ENCODE measurements around the gene HHATL.

Gene HHATL, protein sequence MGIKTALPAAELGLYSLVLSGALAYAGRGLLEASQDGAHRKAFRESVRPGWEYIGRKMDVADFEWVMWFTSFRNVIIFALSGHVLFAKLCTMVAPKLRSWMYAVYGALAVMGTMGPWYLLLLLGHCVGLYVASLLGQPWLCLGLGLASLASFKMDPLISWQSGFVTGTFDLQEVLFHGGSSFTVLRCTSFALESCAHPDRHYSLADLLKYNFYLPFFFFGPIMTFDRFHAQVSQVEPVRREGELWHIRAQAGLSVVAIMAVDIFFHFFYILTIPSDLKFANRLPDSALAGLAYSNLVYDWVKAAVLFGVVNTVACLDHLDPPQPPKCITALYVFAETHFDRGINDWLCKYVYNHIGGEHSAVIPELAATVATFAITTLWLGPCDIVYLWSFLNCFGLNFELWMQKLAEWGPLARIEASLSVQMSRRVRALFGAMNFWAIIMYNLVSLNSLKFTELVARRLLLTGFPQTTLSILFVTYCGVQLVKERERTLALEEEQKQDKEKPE

DNA sequence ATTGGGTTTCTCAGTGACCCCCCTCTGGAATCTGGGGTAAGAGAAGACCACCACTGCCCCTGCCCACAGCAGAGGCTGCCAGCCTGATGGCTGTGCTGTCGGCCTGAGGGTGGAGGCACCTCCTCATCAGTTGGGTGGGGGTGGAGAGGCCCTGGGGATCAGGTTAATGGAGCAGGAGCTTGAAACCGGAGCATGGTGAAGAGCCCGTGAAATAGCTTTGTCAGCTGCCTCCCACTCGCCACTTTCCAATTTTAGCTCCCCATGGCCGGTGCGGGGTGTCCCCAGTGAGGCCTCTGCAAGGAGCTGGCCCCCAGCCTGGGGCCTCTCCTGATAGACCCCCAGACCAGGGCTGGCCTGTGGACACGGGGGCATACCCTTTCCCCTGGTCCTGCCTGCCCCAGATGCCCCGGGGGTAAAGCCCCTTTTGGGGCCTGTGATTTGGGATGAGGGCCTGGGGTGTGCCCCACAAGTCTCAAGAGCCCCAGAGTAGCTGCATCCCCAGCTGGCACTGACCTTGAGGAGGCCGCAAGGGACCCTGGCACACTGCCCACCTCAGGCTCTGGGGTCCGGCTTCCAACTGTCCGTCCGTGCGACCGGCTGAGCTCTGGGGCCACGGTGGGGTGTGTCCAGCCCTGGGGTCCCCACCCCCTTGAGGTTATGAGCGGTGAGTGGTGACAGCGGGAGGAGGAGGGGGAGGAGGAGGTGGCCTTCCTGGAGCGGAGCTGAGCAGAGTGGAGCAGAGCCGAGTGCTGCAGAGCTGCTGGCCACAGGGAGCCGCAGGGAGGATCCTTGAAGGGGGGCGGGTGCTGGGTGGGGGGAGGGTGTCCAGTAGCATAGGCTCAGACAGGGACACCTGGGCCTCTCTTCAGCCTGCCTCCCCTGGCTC lies at the start of gene HHATL:
Gene HHATL (minus strand): TSS at position 733 of the 886 bp plus-strand sequence. CDS start 1,972 bp downstream, outside the sequence.
- no peak for DNase-seq

DNA sequence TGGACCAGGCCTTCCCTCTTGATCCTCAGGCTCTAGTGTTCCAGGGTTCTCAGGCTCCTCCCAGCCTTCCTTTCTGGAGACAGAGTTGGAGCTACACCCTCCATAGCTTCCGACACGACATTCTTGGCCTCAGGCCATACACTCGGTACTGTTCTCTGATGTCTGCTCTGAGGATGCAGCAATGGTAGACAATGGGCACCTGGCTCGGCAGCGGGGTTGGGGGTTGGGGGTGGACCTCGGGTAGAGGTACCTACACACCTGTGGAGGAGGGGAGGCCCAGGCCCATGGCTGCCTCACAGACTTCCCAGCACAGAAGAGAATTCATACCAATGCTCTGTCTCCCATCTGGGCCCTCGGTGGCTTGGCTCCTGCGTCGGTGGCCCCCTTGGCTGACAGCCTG lies 49.0 kb upstream of the HHATL start:
- peak; percentile 11 for DNase-seq

DNA sequence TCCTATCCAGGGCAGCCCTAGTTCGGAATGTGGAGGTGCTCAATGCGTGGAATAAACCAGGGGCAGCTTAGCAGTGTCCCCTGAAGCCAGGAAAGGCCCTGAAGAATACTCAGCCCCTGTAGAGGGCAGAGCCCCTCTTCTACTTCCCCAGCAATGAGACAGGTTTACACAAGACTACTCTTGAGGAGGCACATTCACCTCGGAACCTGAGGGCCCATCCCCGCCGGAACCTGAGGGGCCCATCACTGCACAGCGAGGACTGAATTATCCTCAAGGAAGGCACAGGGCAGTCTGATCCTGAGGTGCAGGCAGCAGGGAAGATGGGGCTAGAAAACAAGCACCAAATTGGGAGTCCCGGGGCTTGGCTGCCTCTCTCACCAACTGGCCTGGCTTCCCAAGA lies 48.2 kb upstream of the HHATL start:
- DNase-seq, result no peak

DNA sequence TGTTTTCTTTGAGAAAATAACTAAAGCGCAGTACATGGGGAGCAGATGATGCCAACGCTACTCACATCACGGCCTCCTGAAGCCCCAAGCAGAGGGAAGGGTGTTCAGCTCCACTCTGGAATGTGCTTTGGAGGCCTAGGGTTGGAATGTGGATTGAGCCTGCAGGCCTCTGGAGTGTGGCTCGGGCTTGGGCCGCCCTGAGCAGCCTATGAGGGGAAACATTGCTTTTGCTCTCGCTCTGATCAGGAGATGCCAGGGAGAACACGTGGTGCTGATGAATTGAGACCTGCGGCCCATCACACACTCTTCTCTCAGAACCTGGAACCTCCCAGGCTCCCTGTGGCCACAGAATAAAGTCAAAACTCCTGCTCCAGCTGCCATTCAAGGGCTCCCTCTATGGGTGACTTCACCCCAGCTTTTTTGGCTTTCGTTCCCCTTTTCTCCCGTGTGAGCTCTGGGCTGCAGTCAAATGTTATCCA lies 47.2 kb upstream of the HHATL start:
- no peak for DNase-seq

DNA sequence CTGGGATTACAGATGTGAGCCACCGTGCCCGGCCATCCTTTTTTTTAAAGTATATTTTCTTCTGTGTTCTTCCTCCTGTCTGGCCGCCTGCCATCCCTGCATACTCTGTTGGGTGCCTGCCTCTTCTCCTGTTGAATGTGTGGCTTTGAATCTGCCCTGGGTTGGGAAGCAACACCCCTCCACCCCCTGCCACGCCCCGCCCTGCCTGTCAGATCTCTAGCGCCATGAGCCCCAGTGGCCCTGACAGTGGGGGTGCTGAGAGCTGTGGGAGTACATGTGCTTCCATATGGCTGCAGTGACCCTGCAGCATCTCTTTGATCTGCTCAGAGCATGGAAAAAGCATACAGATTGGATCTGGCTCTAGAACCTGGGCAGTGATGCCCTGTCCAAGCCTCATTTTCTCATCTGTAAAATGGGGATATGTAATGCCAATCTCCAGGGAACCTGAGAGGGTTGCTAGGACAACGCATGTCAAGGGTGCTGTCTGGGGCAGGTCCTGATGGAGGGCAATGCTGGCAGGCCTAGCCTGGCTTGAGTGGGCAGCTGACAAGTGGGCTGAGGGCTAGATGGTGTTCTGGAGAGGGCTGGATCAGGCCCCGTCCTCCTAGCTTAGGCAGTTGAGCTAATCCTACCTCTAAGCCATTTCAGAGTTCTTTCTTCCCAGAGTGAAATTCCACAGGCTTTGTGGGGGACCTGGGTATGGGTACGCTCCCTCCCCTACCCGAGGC lies 46.6 kb upstream of the HHATL start:
- no peak for DNase-seq

DNA sequence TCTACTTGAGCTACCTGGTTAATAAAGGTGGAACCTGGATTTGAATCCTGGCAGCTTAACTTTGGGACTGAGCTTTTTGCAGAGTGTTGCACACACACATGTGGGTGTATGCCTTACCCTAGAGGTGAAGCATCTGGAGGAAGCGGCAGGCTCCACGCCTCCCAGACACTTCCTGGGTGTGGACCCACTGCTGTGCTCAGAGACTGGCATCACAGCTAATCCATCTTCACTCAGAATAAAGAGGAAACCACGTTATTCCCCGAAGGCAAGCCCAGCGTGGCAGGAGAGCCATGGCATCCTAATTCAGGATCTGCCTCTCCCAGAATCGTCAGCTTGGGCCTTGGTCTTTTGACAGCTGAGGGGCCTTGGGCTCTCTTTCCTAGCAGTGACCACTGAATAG lies 45.0 kb upstream of the HHATL start:
- DNase-seq, result no peak

DNA sequence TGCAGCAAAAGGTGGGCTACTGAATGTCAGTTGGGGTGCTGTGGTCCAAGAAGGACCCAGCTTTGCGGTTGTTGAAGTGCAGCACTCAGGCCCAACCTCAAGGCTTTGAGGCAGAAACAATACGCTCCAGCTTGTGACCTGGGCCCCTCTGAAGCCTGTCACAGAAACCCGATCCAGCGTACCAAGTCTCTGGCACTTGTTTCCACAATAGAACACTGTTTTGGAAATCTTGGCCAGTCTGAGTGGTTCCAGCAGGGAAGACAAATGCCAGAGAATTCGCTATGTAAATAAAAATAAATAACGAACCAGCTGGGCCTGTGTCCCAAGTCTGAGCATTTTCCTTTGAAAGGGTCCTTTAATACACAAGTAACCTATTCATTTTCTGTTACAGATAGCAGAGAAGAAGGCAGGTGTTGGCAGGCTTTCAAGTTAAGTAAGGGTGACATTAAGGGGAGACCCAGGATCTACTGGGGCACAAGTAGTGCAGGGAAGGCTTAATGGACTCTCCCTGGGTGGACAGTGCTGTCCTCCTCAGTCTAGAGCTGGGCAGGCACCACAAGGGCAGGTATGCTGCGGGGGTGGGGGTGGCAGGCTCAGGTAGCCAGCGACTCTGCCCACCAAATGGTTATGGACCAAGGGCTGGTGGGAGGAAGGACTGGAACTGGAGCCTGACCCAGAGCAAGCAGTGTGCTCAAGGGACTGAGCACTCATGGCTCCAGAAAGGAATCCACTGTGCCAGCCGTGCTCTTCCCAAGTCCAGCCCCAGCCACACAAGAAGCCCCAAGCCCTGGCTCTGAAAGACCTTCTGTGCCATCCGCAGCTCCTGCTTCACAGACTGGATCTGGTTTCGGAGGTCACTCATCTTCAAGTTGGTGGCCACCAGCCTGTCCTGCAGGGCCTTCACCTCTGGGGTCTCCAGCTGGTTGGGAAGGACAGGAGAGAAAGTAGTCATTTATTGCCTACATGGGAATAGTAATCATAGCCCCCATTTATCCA lies 44.2 kb upstream of the HHATL start:
- DNase-seq, result peak; percentile 21

DNA sequence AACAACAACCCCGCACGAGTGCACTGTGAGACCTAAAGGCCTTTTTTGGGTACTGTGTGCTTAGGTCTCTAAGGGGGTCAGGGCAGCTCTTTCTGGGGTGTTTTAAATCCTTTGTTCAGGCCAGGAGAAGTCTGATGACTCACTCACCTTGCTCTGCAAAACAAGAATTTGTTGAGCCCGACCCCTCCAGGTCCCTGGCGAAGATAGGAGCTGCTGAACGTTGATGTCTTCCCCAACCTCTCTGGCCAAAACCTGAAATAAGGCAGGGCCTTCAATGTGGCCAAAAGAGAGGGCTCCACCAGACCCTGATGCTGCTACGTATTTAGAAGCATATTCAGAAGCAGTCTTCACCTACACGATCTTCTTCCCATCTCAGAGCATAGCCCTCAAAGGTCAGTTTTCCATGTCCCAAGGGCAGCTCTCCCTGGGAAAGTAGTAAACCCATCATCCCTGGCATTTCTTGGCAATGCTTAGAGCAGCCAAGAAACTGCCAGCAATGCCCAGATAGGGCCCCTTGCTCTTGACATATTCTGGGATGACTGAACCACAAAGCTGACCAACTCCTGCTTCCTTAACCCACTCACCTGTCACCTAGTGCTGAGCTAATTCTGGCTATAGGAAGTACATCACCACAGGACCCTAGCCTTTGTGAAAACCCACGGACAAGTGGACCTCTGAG lies 43.3 kb upstream of the HHATL start:
- DNase-seq, result no peak

DNA sequence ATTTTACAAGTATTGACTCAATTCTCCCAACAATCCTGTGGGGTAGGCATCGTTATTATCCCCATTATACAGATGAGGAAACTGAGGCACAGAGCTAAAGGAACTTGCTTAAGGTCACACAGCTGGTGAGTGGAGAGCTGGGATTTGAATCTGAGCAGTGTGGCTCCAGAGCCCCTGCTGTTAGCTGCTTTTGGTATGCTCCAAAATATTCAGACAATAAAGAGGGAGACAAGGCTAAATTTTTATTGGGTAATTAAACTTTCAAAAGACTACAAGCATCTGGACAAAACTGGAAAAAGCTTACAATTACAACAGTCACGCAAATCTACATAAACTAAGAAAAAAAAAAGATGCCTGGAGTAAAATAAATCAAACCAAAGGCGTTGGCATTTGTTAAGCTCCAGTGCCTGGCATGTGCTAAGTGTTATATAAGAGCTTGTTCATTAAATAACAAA lies 42.7 kb upstream of the HHATL start:
- DNase-seq, result no peak

DNA sequence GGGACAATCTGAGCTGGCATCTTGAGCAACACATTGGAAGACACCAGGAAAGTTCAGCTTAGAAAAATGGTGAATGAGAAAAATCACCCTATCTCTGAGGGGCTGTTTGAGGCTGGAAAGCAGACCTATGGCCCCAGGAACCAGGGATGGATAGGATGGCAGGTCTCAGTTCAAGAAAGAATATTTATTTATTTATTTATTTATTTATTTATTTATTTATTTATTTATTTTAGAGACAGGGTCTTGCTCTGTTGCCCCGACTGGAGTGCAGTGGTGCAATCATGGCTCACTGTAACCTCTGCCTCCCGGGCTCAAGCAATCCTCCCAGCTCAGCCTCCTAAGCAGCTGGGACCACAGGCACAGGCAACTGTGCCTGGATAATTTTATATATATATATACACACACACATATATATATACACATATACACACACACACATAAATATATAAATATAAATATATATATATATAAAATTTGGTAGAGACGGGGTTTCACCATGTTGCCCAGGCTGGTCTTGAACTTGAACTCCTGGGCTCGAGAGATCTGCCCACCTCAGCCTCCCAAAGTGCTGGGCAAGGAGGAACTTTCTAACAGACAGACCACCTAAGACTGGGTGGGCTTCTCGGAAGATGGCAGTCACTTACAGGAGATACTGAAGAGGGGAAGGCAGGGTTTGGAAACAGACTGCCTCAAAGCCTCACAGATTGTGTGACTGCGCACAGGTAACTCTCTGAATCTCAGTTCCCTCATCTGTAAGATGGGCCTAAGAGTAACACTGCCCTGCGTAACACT lies 40.8 kb upstream of the HHATL start:
- DNase-seq, result no peak

DNA sequence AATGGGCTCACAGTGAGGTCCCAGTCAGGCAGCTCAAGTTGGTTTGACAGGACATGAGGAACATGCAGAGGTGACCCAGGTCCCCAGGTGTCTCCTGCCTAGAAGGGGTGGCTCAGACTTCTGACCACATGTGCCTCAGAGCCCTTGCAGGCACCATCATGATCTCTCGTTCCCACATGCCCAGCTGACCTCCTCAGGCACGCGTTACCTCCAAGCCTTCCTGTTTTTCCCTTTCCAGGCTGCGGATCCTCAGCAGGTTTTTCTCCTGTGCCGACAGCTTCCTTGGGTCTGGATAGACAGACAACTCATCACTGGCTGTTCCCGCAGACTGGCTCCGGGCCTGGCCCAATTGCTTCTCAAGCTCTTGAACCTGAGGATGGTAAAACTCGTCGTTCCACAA lies 40.1 kb upstream of the HHATL start:
- no peak for DNase-seq

DNA sequence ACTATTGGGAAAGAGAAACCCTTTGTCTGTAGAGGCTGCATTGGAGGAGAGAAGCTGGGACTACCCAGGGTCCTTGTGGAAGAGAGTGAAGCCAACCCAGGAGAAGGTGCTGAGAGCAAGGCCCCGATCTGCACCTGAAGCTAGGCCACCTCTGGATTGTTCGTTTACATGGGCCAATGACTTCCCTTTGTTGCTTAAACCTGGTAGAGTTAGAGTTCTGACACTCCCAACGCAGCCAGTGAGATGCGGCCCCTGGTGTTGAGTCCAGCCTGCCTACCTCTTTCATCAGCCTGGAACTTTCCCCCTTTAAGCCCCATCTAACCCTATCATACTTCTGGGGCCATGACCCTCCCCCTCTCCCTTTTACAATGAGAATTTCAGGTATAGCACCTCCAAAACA lies 39.7 kb upstream of the HHATL start:
- no peak for DNase-seq

DNA sequence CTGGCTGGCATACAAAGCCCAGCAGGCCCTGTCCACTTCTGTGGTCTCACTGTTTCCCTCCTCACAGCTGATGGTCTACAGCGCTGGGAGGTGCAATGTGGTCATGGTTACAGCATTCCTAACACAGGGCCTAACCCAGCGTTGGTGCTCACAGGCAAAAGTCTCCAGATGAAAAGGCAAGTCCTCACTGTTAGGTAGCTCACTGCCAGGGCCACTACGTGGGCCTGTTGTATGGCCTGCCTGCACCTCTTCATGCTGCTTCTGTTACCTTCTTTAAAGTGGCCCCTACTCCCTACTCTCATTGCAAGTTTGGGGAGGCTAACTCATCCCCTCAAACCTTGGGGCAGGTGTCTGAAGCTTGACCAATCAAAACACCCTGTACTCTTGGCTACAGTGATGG lies 39.2 kb upstream of the HHATL start:
- no peak for DNase-seq

DNA sequence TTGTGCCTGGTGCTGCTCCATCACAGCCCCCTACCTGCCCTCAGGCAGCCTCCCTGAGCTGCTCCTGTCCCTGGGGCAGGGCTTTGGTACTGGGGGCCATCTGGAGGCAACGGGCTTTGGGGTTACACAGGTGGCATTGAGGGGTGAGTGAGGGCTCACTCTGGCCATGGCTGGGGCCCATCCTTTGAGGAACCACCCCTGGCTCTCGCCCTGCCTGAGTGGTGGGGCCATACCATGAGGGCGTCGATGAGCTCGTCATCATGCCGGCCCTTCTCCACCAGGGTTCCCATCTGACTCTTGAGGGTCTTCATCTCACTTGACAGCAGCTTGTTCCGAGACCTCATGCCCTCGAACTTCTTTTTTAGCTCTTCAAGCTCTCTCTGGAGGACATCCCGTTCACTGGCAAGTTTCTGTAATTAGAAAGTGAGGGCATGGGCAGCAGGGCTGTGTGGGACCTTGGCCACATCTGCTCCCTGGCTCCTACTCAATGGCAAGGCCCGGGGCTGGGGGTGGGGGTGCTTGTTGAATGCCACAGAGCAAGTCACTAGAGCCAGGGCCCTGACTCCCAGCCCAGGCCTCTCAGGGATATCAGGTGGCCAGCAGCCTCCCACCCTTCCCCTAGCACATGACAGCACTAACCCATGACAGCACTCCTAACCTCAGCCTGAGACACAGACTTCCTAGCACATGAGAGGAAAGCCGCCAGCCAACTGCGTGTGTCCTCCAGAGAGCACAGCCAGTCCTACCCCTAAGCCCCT lies 37.0 kb upstream of the HHATL start:
- no peak for DNase-seq

DNA sequence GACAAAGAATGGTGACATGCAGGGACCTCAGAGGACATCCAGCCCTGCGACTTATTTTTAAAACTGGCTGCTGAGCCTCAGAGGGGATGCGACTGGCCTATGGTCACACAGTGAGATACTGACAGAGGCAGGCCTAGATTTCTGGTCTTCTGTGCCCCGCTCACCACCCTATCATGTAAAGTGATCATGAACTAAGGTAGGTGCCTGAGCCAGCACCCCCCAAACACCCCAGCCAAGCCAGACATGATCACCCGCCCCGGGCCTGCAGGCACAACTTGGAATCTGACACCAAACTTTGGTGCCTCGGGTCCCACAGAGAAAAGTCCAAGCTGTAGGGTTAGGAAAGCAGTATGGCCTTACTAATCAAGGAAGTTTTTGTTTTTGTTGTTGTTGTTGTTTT lies 33.9 kb upstream of the HHATL start:
- no peak for DNase-seq

DNA sequence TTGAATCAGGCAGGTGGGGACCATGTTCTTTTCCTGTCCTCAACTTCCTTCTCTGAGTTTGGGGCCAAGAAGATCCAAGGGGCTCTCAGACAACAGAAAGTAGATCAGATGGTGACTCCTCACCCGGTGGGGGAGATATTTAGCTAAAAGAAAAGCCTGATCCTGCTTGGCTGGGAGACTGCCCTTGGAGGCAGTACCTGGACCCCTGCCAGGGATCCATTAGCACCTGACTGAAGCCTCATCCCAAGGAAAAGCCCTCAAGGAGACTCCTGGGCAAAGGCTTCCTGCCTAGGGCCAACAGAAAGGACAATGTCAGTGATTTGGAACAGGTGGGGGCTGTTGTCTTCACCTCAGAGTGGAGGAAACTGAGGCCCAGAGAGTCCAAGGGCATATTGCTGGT lies 33.5 kb upstream of the HHATL start:
- peak; percentile 16 for DNase-seq

DNA sequence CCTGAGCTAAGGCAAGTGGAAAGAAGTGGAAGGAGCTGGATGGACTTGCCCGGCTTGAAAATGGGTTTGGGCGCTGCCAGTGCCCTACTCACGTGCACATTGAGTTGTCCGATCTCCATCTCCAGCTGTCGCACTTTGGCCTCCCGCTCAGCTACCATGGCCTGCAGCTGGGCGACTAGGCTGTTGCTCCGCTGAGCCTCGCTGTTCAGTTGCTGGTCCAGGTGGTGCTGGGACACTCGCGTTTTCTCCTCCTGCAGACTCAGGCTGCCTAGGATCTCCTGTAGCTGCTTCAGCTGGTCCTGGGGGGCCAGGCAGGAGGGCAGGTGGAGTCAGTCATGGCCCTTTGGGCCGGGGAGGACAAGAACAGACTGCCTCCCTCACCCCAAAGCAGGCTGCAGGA lies 33.0 kb upstream of the HHATL start:
- no peak for DNase-seq

DNA sequence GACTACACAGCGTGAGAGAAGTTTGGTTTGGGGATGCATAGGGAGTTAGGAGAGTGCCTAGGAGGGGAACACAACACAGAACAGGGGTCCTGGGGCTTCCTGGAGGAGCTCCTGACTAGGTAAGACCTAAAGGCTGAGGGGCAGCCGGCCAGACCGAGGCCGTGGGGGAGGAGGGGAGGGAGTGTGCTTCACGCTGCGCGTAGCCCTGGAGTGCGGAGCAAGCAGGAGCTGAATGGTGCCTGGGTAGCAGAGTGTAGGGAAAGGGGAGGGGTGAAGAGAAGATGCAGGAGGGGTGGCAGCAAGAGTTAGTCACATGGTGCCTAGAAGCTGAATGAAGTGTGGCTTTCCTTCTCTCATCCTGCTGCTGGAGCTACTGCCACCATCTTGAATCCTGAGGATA lies 32.4 kb upstream of the HHATL start:
- no peak for DNase-seq

DNA sequence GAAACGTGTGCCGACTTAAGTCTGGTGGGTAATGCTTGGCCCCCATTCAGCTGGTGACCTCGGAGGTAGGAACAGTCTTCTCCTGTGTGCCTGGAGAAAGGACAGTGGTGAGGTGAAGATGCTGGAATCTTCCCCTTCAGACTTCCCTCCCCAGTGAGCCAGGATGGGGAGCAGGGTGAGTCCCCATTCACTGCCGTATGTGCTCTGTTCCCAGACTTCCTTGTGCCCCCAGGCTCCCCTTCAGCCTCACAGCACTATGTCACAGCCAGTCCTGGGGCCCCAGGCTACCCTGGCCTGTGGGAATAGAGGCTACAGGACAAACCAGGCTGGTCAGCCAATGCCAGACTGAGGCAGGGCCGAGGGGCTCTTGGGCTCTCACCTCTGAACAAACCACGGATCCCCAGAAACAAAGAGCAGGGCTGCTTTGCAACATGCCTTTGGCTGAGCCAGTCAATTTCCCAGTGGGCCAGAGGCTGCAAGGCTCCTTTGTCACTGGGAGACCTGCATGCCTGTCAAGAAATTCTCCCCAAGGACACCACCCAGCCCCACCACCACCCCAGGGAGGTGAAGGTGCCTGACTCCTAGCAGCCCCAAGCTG lies 31.8 kb upstream of the HHATL start:
- no peak for DNase-seq

All from NCI-H1105 treated with DMSO at 0.1 percent for 48 hours (cell line).